Measurements from ENCODE around the gene GRHPR. TPM values are rescaled to one million over a fixed set of nuclear protein-coding genes. Genes with fewer than 3 reads are reported as not detected.

GRHPR gene
- total and polyA plus RNA-seq, 2 of the 8 experiments (the other 6 are each of a cell fraction or from before 2014, with no cell fraction given): 97.0 to 201 TPM

DNA sequence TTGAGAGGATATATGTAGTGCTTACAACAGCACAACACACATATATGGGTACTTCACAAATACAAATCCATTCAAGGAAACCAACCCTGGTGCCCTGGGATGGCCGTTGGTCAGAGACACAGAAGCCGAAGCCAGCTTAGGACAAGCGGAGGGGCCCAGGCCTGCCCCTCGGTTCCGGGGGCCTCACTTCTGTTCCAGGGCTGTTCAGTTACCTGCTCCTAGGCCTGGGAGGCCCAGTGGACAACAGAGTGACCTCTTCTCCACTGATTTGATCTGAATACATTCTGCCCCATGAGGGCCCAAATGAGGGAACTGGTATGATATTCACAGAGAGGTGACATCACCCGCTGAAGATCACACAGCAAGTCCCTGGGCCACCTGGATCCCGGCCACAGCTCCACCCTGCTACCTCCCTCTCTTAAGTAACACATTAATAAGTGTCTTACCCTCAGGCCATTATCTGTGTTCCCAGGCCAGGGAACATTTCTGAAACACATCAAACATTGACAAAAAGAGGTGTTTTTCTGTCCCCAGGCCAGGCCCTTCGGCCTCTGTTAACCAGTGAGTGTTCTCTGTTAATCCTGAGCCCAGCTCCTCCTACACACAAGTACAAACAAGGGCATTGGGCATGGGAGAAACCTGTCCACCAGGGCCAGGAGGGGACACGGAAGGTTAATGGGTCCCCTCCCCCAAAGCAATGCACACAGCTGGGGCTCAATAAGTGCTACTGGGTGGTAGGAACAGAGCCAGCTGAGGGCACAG lies 4.5 kb upstream of the GRHPR start (continued):
- TF ChIP-seq CHD7 (IDR thresholded peaks at IDR 0.05; ENCODE audit: insufficient replicate concordance, low read length): no peak
- TF ChIP-seq JUN (IDR thresholded peaks at IDR 0.05; ENCODE audit: low read depth, low read length): no peak
- no peak for TF ChIP-seq SP1 (IDR thresholded peaks at IDR 0.05; ENCODE audit: low read depth, low read length)
- TF ChIP-seq CBX5 (IDR thresholded peaks at IDR 0.05; ENCODE audit: low read depth, low read length): no peak
- no peak for TF ChIP-seq NRF1 (IDR thresholded peaks at IDR 0.05; ENCODE audit: low read depth, low read length)
- no peak for TF ChIP-seq BACH1 (IDR thresholded peaks at IDR 0.05; ENCODE audit: low read length)
- no peak for TF ChIP-seq RAD21 (IDR thresholded peaks at IDR 0.05 in 1 of 2, conservative IDR thresholded peaks at IDR 0.05 in 1 of 2; ENCODE audit: low read depth in 2 of 2, low read length in 2 of 2)

Measured in H1 (cell line).